Trophoblast cell (in vitro differentiated cells and primary cell): Measurements from ENCODE around the gene MRGPRX3. TPM values are rescaled to one million over a fixed set of nuclear protein-coding genes. Genes with fewer than 3 reads are reported as not detected.

Experiments used
- DNase-seq, 2 donors: peaks; one replicate each; pipeline ENCODE4 v3.0.0-alpha.2; 2016
- H2AFZ ChIP-seq: 2 replicates; pipeline ENCODE4 v1.6.1; 2013; ENCODE audit warnings: low read length, moderate library complexity, mild to moderate bottlenecking; ENCODE audit not compliant: insufficient read depth, poor library complexity
- H2AK5ac ChIP-seq: 2 replicates; pipeline ENCODE4 v1.6.1; 2013; ENCODE audit warnings: mild to moderate bottlenecking, low read length
- H2BK120ac ChIP-seq: 2 replicates; pipeline ENCODE4 v1.6.1; 2013; ENCODE audit warnings: low read length, mild to moderate bottlenecking, moderate library complexity; ENCODE audit not compliant: insufficient read depth, poor library complexity
- H2BK12ac ChIP-seq: 2 replicates; pipeline ENCODE4 v1.6.1; 2013; ENCODE audit warnings: mild to moderate bottlenecking, low read length, moderate library complexity
- H2BK5ac ChIP-seq: 2 replicates; pipeline ENCODE4 v1.6.1; 2013; ENCODE audit warnings: low read length, low read depth, moderate library complexity, mild to moderate bottlenecking; ENCODE audit not compliant: poor library complexity
- H3K14ac ChIP-seq: 2 replicates; pipeline ENCODE4 v1.6.1; 2013; ENCODE audit warnings: mild to moderate bottlenecking, low read length
- H3K18ac ChIP-seq: 2 replicates; pipeline ENCODE4 v1.6.1; 2013; ENCODE audit warnings: mild to moderate bottlenecking, low read length
- H3K23ac ChIP-seq: 2 replicates; pipeline ENCODE4 v1.6.1; 2013; ENCODE audit warnings: low read length
- H3K27ac ChIP-seq: 2 replicates; pipeline ENCODE4 v1.5.1; 2013; ENCODE audit warnings: low read depth, mild to moderate bottlenecking, inconsistent platforms, low read length, moderate library complexity
- H3K27me3 ChIP-seq: 2 replicates; pipeline ENCODE4 v1.6.1; 2013; ENCODE audit warnings: inconsistent platforms, mild to moderate bottlenecking, low read length, moderate library complexity; ENCODE audit not compliant: insufficient read depth
- H3K36me3 ChIP-seq, 2 experiments: 1 replicate in 1 of 2; 2 replicates in 1 of 2; pipeline ENCODE4 v1.6.1; 2013; ENCODE audit warnings: low read length in 2 of 2, mild to moderate bottlenecking in 2 of 2, moderate library complexity in 1 of 2; ENCODE audit not compliant: insufficient read depth in 2 of 2, control insufficient read depth in 1 of 2
- H3K4ac ChIP-seq: 2 replicates; pipeline ENCODE4 v1.6.1; 2013; ENCODE audit warnings: low read depth, mild to moderate bottlenecking, low read length, moderate library complexity
- H3K4me1 ChIP-seq, 2 experiments: 1 replicate in 1 of 2; 2 replicates in 1 of 2; pipeline ENCODE4 v1.6.1; 2013; ENCODE audit warnings: low read length in 2 of 2, mild to moderate bottlenecking in 2 of 2, moderate library complexity in 1 of 2; ENCODE audit not compliant: insufficient read depth in 2 of 2, control insufficient read depth in 1 of 2
- H3K4me2 ChIP-seq: 2 replicates; pipeline ENCODE4 v1.6.1; 2013; ENCODE audit warnings: inconsistent platforms, mild to moderate bottlenecking, low read length, moderate library complexity
- H3K4me3 ChIP-seq: 2 replicates; pipeline ENCODE4 v1.5.1; 2013; ENCODE audit warnings: mild to moderate bottlenecking, low read depth, low read length, inconsistent platforms
- H3K79me1 ChIP-seq: one replicate; pipeline ENCODE4 v1.6.1; 2013; ENCODE audit warnings: low read length
- H3K79me2 ChIP-seq: 2 replicates; pipeline ENCODE4 v1.6.1; 2013; ENCODE audit warnings: low read length, mild to moderate bottlenecking; ENCODE audit not compliant: control insufficient read depth, insufficient read depth, poor library complexity
- H3K9ac ChIP-seq: 2 replicates; pipeline ENCODE4 v1.6.1; 2013; ENCODE audit warnings: mild to moderate bottlenecking, low read length
- H3K9me3 ChIP-seq: 2 replicates; pipeline ENCODE4 v1.6.1; 2013; ENCODE audit warnings: low read depth, mild to moderate bottlenecking, control low read depth, inconsistent platforms, low read length; ENCODE audit not compliant: insufficient read depth
- H4K12ac ChIP-seq: 2 replicates; pipeline ENCODE4 v1.6.1; 2013; ENCODE audit warnings: low read depth, mild to moderate bottlenecking, low read length, moderate library complexity
- H4K8ac ChIP-seq: 2 replicates; pipeline ENCODE4 v1.6.1; 2013; ENCODE audit warnings: low read depth, mild to moderate bottlenecking, low read length, moderate library complexity
- H4K91ac ChIP-seq: one replicate; pipeline ENCODE4 v1.6.1; 2013; ENCODE audit warnings: low read depth, mild to moderate bottlenecking, low read length, moderate library complexity
- WGBS: extraction: QIAGEN DNeasy Blood & Tissue Kit; methylation state at CpG from one replicate; pipeline ENCODE4 v1.1.7; 2013; ENCODE audit warnings: missing lambda C conversion rate; ENCODE audit not compliant: insufficient read length, insufficient coverage; ENCODE audit errors: extremely low coverage; 5-methylcytosine and 5-hydroxymethylcytosine counted together
- polyA plus RNA-seq: library from polyadenylated mRNA; stranded (reverse); fragments of 200-250 nt; gene quantifications from 2 replicates; pipeline ENCODE4 v1.2.3, GENCODE V29; 2013

The MRGPRX3 gene
- not detected in 2 replicates for polyA plus RNA-seq

GRCh38 chr11:18132341-18132740 is at the start of gene MRGPRX3:
MRGPRX3 (plus strand) TSS chr11:18132571; CDS start chr11:18137203, 4,632 bp downstream.
- H2AK5ac ChIP-seq, result no peak within 1 kb of the TSS
- no peak within 1 kb of the TSS for H3K4ac ChIP-seq
- H3K4me3 ChIP-seq, result no peak within 1 kb of the TSS
- no peak within 1 kb of the TSS for H2BK5ac ChIP-seq
- H4K8ac ChIP-seq, result no peak within 1 kb of the TSS
- no CpG with 5 or more reads among the region's 3 CpGs for whole genome bisulfite sequencing
- no peak within 1 kb of the TSS for H3K27ac ChIP-seq
- H2BK120ac ChIP-seq, result no peak within 1 kb of the TSS
- H3K4me2 ChIP-seq, result no peak within 1 kb of the TSS
- H3K27me3 ChIP-seq, result no peaks in the 10 kb centered on the region
- no peak within 1 kb of the TSS for H3K9ac ChIP-seq
- H3K18ac ChIP-seq, result no peak within 1 kb of the TSS
- H3K9me3 ChIP-seq, result peaks cover 7% of the 10 kb centered on the region
- no peak for DNase-seq
- H3K4me1 ChIP-seq, result no peaks in the 10 kb centered on the region
- no peaks in the 10 kb centered on the region for H3K79me2 ChIP-seq
- H2AFZ ChIP-seq, result no peak within 1 kb of the TSS
- H3K36me3 ChIP-seq, result no peaks in the 10 kb centered on the region
- no peak within 1 kb of the TSS for H4K91ac ChIP-seq
- H4K12ac ChIP-seq, result no peak within 1 kb of the TSS
- no peak within 1 kb of the TSS for H2BK12ac ChIP-seq
- H3K14ac ChIP-seq, result no peak within 1 kb of the TSS
- H3K79me1 ChIP-seq, result no peaks in the 10 kb centered on the region
- no peak within 1 kb of the TSS for H3K23ac ChIP-seq

GRCh38 chr11:18088366-18088765 is 44.0 kb upstream of the MRGPRX3 start:
- Histone ChIP-seq H3K9ac (no peak overlapping the region), H3K79me2 (no peaks in the 10 kb centered on the region), H4K91ac (no peak overlapping the region), H3K4me1 (no peaks in the 10 kb centered on the region), H3K79me1 (no peaks in the 10 kb centered on the region), H3K18ac (no peak overlapping the region), H3K4ac (no peak overlapping the region), H2AFZ (no peak overlapping the region), H3K14ac (no peak overlapping the region), H3K4me2 (no peak overlapping the region), H3K9me3 (no peaks in the 10 kb centered on the region), H2BK5ac (no peak overlapping the region), H3K36me3 (peaks cover 10 to 25% of the 10 kb centered on the region in 2 experiments), H3K4me3 (no peak overlapping the region), H2AK5ac (no peak overlapping the region), H4K8ac (no peak overlapping the region), H2BK120ac (no peak overlapping the region), H2BK12ac (no peak overlapping the region), H3K27ac (no peak overlapping the region), H3K23ac (no peak overlapping the region), H3K27me3 (no peaks in the 10 kb centered on the region), H4K12ac (no peak overlapping the region)
- WGBS, result no CpG with 5 or more reads among the region's 2 CpGs
- peak in 1 of 2 donors; percentile 56 for DNase-seq

- Histone ChIP-seq H2BK5ac (no peak overlapping the region), H3K4me3 (no peak overlapping the region)
- WGBS, result no CpG with 5 or more reads among the region's 3 CpGs
Observed at GRCh38 chr11:18088966-18089365, 43.4 kb upstream of the MRGPRX3 start.

GRCh38 chr11:18091731-18092130 is 40.6 kb upstream of the MRGPRX3 start:
- no peak overlapping the region for H3K4me2 ChIP-seq
- H4K8ac ChIP-seq, result no peak overlapping the region

More at GRCh38 chr11:18088966-18089365, 43.4 kb upstream of the MRGPRX3 start:
- DNase-seq, result no peak
- Histone ChIP-seq H4K91ac (no peak overlapping the region), H3K23ac (no peak overlapping the region), H3K79me1 (no peaks in the 10 kb centered on the region), H3K9ac (no peak overlapping the region), H3K79me2 (no peaks in the 10 kb centered on the region), H3K4me2 (no peak overlapping the region), H4K8ac (no peak overlapping the region), H4K12ac (no peak overlapping the region), H3K4ac (no peak overlapping the region), H3K27me3 (no peaks in the 10 kb centered on the region), H2AFZ (no peak overlapping the region), H2AK5ac (no peak overlapping the region), H3K9me3 (no peaks in the 10 kb centered on the region), H3K36me3 (peaks cover 10 to 29% of the 10 kb centered on the region in 2 experiments), H3K4me1 (no peaks in the 10 kb centered on the region), H3K27ac (no peak overlapping the region), H3K14ac (no peak overlapping the region), H2BK12ac (no peak overlapping the region), H3K18ac (no peak overlapping the region), H2BK120ac (no peak overlapping the region)

More at GRCh38 chr11:18091731-18092130, 40.6 kb upstream of the MRGPRX3 start:
- H3K79me1 ChIP-seq, result no peaks in the 10 kb centered on the region
- no peak overlapping the region for H3K4ac ChIP-seq
- no peak overlapping the region for H3K14ac ChIP-seq
- H3K36me3 ChIP-seq, result peaks cover 7 to 35% of the 10 kb centered on the region in 2 experiments
- no peak overlapping the region for H2AFZ ChIP-seq
- no CpG with 5 or more reads among the region's 2 CpGs for WGBS
- no peak overlapping the region for H2BK5ac ChIP-seq
- H3K18ac ChIP-seq, result no peak overlapping the region
- no peak overlapping the region for H3K4me3 ChIP-seq
- no peak overlapping the region for H2BK120ac ChIP-seq
- no peak overlapping the region for H2BK12ac ChIP-seq
- no peak for DNase-seq
- H2AK5ac ChIP-seq, result no peak overlapping the region
- no peak overlapping the region for H3K27ac ChIP-seq
- no peak overlapping the region for H4K91ac ChIP-seq
- H4K12ac ChIP-seq, result no peak overlapping the region
- H3K9me3 ChIP-seq, result no peaks in the 10 kb centered on the region
- H3K27me3 ChIP-seq, result no peaks in the 10 kb centered on the region
- H3K79me2 ChIP-seq, result no peaks in the 10 kb centered on the region
- no peak overlapping the region for H3K9ac ChIP-seq
- no peaks in the 10 kb centered on the region for H3K4me1 ChIP-seq
- no peak overlapping the region for H3K23ac ChIP-seq
